Cardiac muscle cell (in vitro differentiated cells and primary cell): ENCODE data around the gene RPN1. TPM values are rescaled to one million over a fixed set of nuclear protein-coding genes. Genes with fewer than 3 reads are reported as not detected.
A peak's percentile ranks its signal among the peaks of the same experiment; 100 is the strongest.

ENCODE experiments used
- DNase-seq, 2 donors: peaks; one replicate each; pipeline versions ENCODE4 v3.0.0 to v3.0.0-alpha.2; 2010 to 2017; ENCODE audit warnings: low read depth in 1 of 2, low spot score in 1 of 2
- H3K27ac ChIP-seq: fragments of 200-600 bp; sonication (generic); 2 replicates; pipeline ENCODE4 v1.5.1; 2016
- H3K27me3 ChIP-seq: fragments of 200-600 bp; sonication (generic); 2 replicates; pipeline ENCODE4 v1.6.0; 2016; ENCODE audit warnings: control low read depth
- H3K36me3 ChIP-seq: fragments of 200-600 bp; sonication (generic); 2 replicates; pipeline ENCODE4 v1.5.1; 2016; ENCODE audit warnings: control low read depth
- H3K4me1 ChIP-seq: fragments of 200-600 bp; sonication (generic); 2 replicates; pipeline ENCODE4 v1.8.1; 2017; ENCODE audit warnings: low read depth, mild to moderate bottlenecking, mixed run types
- H3K4me3 ChIP-seq: fragments of 200-600 bp; sonication (generic); 2 replicates; pipeline ENCODE4 v1.5.1; 2016; ENCODE audit warnings: mild to moderate bottlenecking
- H3K9me3 ChIP-seq: fragments of 200-600 bp; sonication (generic); 2 replicates; pipeline ENCODE4 v1.5.1; 2017; ENCODE audit warnings: low read depth, mild to moderate bottlenecking, control low read depth
- CTCF ChIP-seq: IDR thresholded peaks from 2 replicates; pipeline ENCODE4 v1.5.1; 2012; ENCODE audit warnings: low read depth, mild to moderate bottlenecking, low read length
- polyA plus RNA-seq: library from polyadenylated mRNA; unstranded; fragments of >200 nt; fragmentation: Nextera tagmentation; extraction: Ambion mirVana; gene quantifications from 2 replicates; pipeline ENCODE4 v1.2.1, GENCODE V29; 2016
- total RNA-seq: library from RNA; depleted of rRNA; stranded (reverse); fragments of >200 nt; gene quantifications from 2 replicates; pipeline ENCODE4 v1.2.3, GENCODE V29; 2016

RPN1 gene
- total and polyA plus RNA-seq, 2 experiments from 2014 or later, result 202 to 328 TPM

- no peak overlapping the region for H3K27ac ChIP-seq
- DNase-seq, result peak in 1 of 2 donors; percentile 23
- no peaks in the 10 kb centered on the region for H3K36me3 ChIP-seq
- no peaks in the 10 kb centered on the region for H3K9me3 ChIP-seq
- H3K27me3 ChIP-seq, result no peaks in the 10 kb centered on the region
- H3K4me3 ChIP-seq, result no peak overlapping the region
- no peak for TF ChIP-seq CTCF
- peaks cover 8% of the 10 kb centered on the region for H3K4me1 ChIP-seq
These were observed 77.5 kb downstream of the RPN1 start for GRCh38 chr3:128573160-128573559.

GRCh38 chr3:128572644-128573105, 77.9 kb downstream of the RPN1 start:
- DNase-seq, result peak in 1 of 2 donors; percentile 9
- peaks cover 4% of the 10 kb centered on the region for H3K4me1 ChIP-seq
- H3K4me3 ChIP-seq, result no peak overlapping the region
- H3K9me3 ChIP-seq, result no peaks in the 10 kb centered on the region
- no peak overlapping the region for H3K27ac ChIP-seq
- no peaks in the 10 kb centered on the region for H3K27me3 ChIP-seq
- no peaks in the 10 kb centered on the region for H3K36me3 ChIP-seq
- peak; percentile 37 for TF ChIP-seq CTCF

- no peak for TF ChIP-seq CTCF
- H3K4me3 ChIP-seq, result no peak overlapping the region
- DNase-seq, result no peak
- no peak overlapping the region for H3K27ac ChIP-seq
- H3K4me1 ChIP-seq, result no peaks in the 10 kb centered on the region
- H3K36me3 ChIP-seq, result no peaks in the 10 kb centered on the region
- no peaks in the 10 kb centered on the region for H3K9me3 ChIP-seq
- H3K27me3 ChIP-seq, result no peaks in the 10 kb centered on the region
These were observed 78.6 kb downstream of the RPN1 start for GRCh38 chr3:128572013-128572412.

Other genes with a start within 250 kb of the RPN1 start
- not detected in 2 replicates for gene DNAJB8, start 183.9 kb downstream of the RPN1 start, total RNA-seq
- gene DNAJB8, start 183.9 kb downstream of the RPN1 start, polyA plus RNA-seq, result not detected in 2 replicates
- gene GATA2, start 157.6 kb downstream of the RPN1 start, total RNA-seq, result 17.7 and 18.3 TPM in 2 replicates
- 15.2 and 22.7 TPM in 2 replicates for gene GATA2, start 157.6 kb downstream of the RPN1 start, polyA plus RNA-seq
- 62.3 and 68.1 TPM in 2 replicates for gene RAB7A, start 75.4 kb upstream of the RPN1 start, total RNA-seq
- gene RAB7A, start 75.4 kb upstream of the RPN1 start, polyA plus RNA-seq, result 189 TPM in 2 replicates
- gene ACAD9, start 228.8 kb upstream of the RPN1 start, total RNA-seq, result 38.3 and 61.2 TPM in 2 replicates
- gene ACAD9, start 228.8 kb upstream of the RPN1 start, polyA plus RNA-seq, result 44.5 and 47.7 TPM in 2 replicates